Right renal cortex interstitium (tissue), 3 donors: Measurements from ENCODE around the gene RAB40AL. TPM values are rescaled to one million over a fixed set of nuclear protein-coding genes. Genes with fewer than 3 reads are reported as not detected.

Experiments
- DNase-seq, 3 donors: peaks; one replicate each; pipeline ENCODE4 v3.0.0-alpha.2; 2013; ENCODE audit warnings: low read depth in 3 of 3, low spot score in 2 of 3
- polyA plus RNA-seq, 3 donors: library from polyadenylated mRNA; unstranded; fragments of 120-200 nt; gene quantifications; one replicate each; pipeline ENCODE4 v1.2.1, GENCODE V29; 2013; ENCODE audit not compliant: insufficient read length in 3 of 3

Gene RAB40AL
- polyA plus RNA-seq, 3 donors, result 0.23 TPM; not detected in 2

GRCh38 chrX:102979536-102979935 lies 42.5 kb downstream of the RAB40AL start:
- DNase-seq, result no peak

- DNase-seq, result no peak
Measured at GRCh38 chrX:102983205-102983604, 46.1 kb downstream of the RAB40AL start.

DNA sequence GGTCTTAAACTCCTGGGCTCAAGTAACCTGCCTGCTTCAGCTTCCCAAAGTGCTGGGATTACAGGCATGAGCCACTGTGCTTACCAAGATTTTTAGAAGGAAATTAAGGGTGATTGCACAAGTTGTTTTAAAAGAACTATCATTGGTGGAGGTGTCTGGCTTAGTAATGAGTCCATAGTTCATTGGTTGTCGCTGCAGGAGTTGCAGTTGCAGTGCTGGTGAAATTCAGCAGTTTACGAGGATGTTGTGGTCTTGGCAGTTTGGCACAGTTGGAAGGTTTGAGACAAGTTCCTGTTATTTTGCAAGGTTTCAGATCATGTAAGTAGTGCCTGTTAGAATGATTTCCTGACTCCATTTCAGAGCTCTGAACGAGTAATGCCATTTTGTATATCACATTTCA lies 48.1 kb downstream of the RAB40AL start:
- no peak for DNase-seq

Other genes with a start within 250 kb of the RAB40AL start
- 10 to 100 TPM; 38.5 to 44.3 (median 38.6) TPM for gene GPRASP2, start 224.8 kb upstream of the RAB40AL start, polyA plus RNA-seq
- gene GPRASP3, start 216.5 kb upstream of the RAB40AL start, polyA plus RNA-seq, result 10 to 100 TPM; 16.9 to 19.8 (median 18.9) TPM
- gene BEX1, start 126.9 kb downstream of the RAB40AL start, polyA plus RNA-seq, result 10 to 100 TPM; 52.6 to 79.0 (median 72.5) TPM
- gene NXF3, start 155.9 kb downstream of the RAB40AL start, polyA plus RNA-seq, result under 1 TPM in 2 of 3 donors, not detected in 1; 0.14 to 0.18 TPM